ENCODE measurements around the gene WNK2. TPM values are rescaled to one million over a fixed set of nuclear protein-coding genes. Genes with fewer than 3 reads are reported as not detected.

The WNK2 gene
- polyA plus RNA-seq, 3 donors: 0.40 TPM; not detected in 2

DNA sequence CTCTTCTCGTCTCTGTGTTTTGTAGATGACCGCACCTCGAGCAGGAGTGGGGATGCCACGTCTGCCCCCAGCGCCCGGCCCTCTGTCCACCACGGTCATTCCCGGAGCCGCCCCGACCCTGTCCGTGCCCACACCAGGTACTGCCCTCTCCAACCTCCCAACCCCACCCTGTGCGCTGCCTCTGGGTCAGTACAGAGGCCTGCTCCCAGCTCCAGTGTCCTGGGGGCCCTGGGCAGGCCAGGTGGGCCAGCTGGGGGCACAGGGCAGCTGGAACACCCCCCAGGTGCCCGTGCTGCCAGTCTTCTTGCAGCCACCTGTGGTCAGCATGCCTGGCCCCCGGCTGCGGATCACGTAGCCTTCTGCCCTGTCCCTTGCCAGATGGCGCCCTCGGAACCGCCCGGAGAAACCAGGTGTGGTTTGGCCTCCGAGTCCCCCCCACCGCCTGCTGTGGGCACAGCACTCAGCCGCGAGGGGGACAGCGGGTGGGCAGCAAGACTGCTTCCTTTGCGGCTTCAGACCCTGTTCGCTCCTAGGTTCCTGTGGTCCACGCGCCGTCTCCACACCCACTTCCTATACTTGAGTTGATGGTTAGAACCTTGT, 133.7 kb downstream of the WNK2 start:
- Mint-ChIP-seq H3K27ac (no peak overlapping the region), H3K4me3 (peak overlapping the region in 1 of 2 donors; percentile 32), H3K27me3 (ENCODE audit: low read depth in 3 of 3) (peaks cover 41 to 54% (median 49%) of the 10 kb centered on the region in 3 donors), H3K36me3 (no peaks in the 10 kb centered on the region), H3K9me3 (no peaks in the 10 kb centered on the region), H3K4me1 (no peaks in the 10 kb centered on the region)
- DNase-seq: peak in 1 of 3 donors; percentile 1
- Histone ChIP-seq H3K27ac (ENCODE audit: low read depth in 1 of 2, low read length in 2 of 2) (no peak overlapping the region), H3K9ac (ENCODE audit: insufficient read depth, low read length, poor library complexity, severe bottlenecking) (no peak overlapping the region), H3K36me3 (replicated peaks in 1 of 2; ENCODE audit: control insufficient read depth in 1 of 2, insufficient read depth in 2 of 2, low read length in 2 of 2) (no peaks in the 10 kb centered on the region), H3K4me3 (replicated peaks in 1 of 3; ENCODE audit: low read depth in 2 of 3, low read length in 3 of 3) (no peak overlapping the region), H3K4me2 (replicated peaks; ENCODE audit: extremely low read depth, low read length, poor library complexity, severe bottlenecking) (no peak overlapping the region), H2AFZ (ENCODE audit: insufficient read depth, low read depth, low read length, poor library complexity, severe bottlenecking) (no peak overlapping the region), H3K9me3 (replicated peaks in 1 of 2; ENCODE audit: control insufficient read depth in 1 of 2, insufficient read depth in 1 of 2, low read length in 2 of 2) (no peaks in the 10 kb centered on the region), H3K79me2 (ENCODE audit: insufficient read depth, low read length) (no peaks in the 10 kb centered on the region), H3K27me3 (ENCODE audit: control insufficient read depth in 2 of 2, insufficient read depth in 2 of 2, low read length in 2 of 2) (peaks cover 0 to 34% of the 10 kb centered on the region in 2 donors), H3K4me1 (ENCODE audit: control insufficient read depth in 1 of 2, insufficient read depth in 2 of 2, low read length in 2 of 2) (no peaks in the 10 kb centered on the region), H4K20me1 (ENCODE audit: insufficient read depth, low read length) (no peaks in the 10 kb centered on the region)
- WGBS (ENCODE audit: insufficient coverage): 48% methylated on average over 25 of the region's 30 CpGs
- intact Hi-C loops (cut with micrococcal nuclease): no loop called here
- TF ChIP-seq, protein P1, sequence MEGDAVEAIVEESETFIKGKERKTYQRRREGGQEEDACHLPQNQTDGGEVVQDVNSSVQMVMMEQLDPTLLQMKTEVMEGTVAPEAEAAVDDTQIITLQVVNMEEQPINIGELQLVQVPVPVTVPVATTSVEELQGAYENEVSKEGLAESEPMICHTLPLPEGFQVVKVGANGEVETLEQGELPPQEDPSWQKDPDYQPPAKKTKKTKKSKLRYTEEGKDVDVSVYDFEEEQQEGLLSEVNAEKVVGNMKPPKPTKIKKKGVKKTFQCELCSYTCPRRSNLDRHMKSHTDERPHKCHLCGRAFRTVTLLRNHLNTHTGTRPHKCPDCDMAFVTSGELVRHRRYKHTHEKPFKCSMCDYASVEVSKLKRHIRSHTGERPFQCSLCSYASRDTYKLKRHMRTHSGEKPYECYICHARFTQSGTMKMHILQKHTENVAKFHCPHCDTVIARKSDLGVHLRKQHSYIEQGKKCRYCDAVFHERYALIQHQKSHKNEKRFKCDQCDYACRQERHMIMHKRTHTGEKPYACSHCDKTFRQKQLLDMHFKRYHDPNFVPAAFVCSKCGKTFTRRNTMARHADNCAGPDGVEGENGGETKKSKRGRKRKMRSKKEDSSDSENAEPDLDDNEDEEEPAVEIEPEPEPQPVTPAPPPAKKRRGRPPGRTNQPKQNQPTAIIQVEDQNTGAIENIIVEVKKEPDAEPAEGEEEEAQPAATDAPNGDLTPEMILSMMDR (IDR thresholded peaks at IDR 0.05): no peak

DNA sequence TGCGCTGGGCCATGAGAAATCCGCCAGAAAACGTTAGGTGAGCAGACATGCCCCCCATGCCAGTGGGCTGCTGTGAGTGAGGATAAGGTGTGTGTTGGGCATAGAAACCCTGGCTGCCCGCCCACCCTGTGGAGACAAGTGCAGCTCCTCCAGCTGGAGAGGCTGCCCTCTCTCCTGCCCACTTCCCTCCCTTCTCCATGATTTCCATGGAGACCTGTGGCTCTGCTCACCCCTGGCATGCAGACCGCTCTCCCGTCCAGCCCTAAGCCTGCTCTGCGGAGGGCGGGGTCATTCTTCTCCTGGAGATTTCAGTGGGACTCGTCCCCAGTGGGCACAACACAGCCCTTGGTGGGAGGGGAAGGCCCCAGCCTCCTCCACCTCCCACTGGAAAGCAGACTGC, 134.5 kb downstream of the WNK2 start:
- TF ChIP-seq, protein P1 (IDR thresholded peaks at IDR 0.05): no peak
- Mint-ChIP-seq H3K4me3 (no peak overlapping the region), H3K4me1 (no peaks in the 10 kb centered on the region), H3K27ac (no peak overlapping the region), H3K27me3 (ENCODE audit: low read depth in 3 of 3) (peaks cover 39 to 47% (median 46%) of the 10 kb centered on the region in 3 donors), H3K9me3 (no peaks in the 10 kb centered on the region), H3K36me3 (no peaks in the 10 kb centered on the region)
- no peak for DNase-seq
- H3K79me2 ChIP-seq (ENCODE audit: insufficient read depth, low read length): no peaks in the 10 kb centered on the region
- H3K27ac ChIP-seq (ENCODE audit: low read depth in 1 of 2, low read length in 2 of 2): no peak overlapping the region
- no peaks in the 10 kb centered on the region for H3K4me1 ChIP-seq (ENCODE audit: control insufficient read depth in 1 of 2, insufficient read depth in 2 of 2, low read length in 2 of 2)
- H3K9ac ChIP-seq (ENCODE audit: insufficient read depth, low read length, poor library complexity, severe bottlenecking): no peak overlapping the region
- H3K9me3 ChIP-seq (replicated peaks in 1 of 2; ENCODE audit: control insufficient read depth in 1 of 2, insufficient read depth in 1 of 2, low read length in 2 of 2): no peaks in the 10 kb centered on the region
- 95% methylated on average over 4 of the region's 9 CpGs for WGBS (ENCODE audit: insufficient coverage)
- H3K4me2 ChIP-seq (replicated peaks; ENCODE audit: extremely low read depth, low read length, poor library complexity, severe bottlenecking): no peak overlapping the region
- no peak overlapping the region for H3K4me3 ChIP-seq (replicated peaks in 1 of 3; ENCODE audit: low read depth in 2 of 3, low read length in 3 of 3)
- peaks cover 0 to 31% of the 10 kb centered on the region in 2 donors for H3K27me3 ChIP-seq (ENCODE audit: control insufficient read depth in 2 of 2, insufficient read depth in 2 of 2, low read length in 2 of 2)
- H2AFZ ChIP-seq (ENCODE audit: insufficient read depth, low read depth, low read length, poor library complexity, severe bottlenecking): no peak overlapping the region
- no peaks in the 10 kb centered on the region for H3K36me3 ChIP-seq (replicated peaks in 1 of 2; ENCODE audit: control insufficient read depth in 1 of 2, insufficient read depth in 2 of 2, low read length in 2 of 2)
- intact Hi-C loops (cut with micrococcal nuclease): no loop called here
- H4K20me1 ChIP-seq (ENCODE audit: insufficient read depth, low read length): no peaks in the 10 kb centered on the region

Data from CD14-positive monocyte (primary cell).